K562 (cell line): ENCODE results near the gene FANCC. TPM values are rescaled to one million over a fixed set of nuclear protein-coding genes. Genes with fewer than 3 reads are reported as not detected.

Experiments used
- ARID1B ChIP-seq: fragments of 450-650 bp; IDR thresholded peaks from 2 replicates; pipeline ENCODE4 v1.6.1; 2016; ENCODE audit warnings: antibody characterized with exemption, mild to moderate bottlenecking, inconsistent platforms
- HDGF ChIP-seq: fragments of 450-650 bp; IDR thresholded peaks from 2 replicates; pipeline ENCODE4 v1.6.1; 2016
- MEF2A ChIP-seq: IDR thresholded peaks from 2 replicates; pipeline ENCODE4 v1.6.1; 2011; ENCODE audit warnings: low read depth, mild to moderate bottlenecking, low read length, moderate library complexity; ENCODE audit not compliant: control insufficient read depth
- MGA ChIP-seq: fragments of 450-650 bp; IDR thresholded peaks from 2 replicates; pipeline ENCODE4 v1.6.1; 2016; ENCODE audit warnings: mild to moderate bottlenecking, moderate library complexity
- MNT ChIP-seq, 2 experiments: fragments of 450-650 bp; conservative IDR thresholded peaks; 2 replicates each; pipeline ENCODE4 v1.6.1; 2017; ENCODE audit warnings: mild to moderate bottlenecking in 2 of 2, moderate library complexity in 2 of 2
- MXI1 ChIP-seq: IDR thresholded peaks from 2 replicates; pipeline ENCODE4 v1.6.1; 2011; ENCODE audit warnings: low read depth, mild to moderate bottlenecking, improper control_type of control experiment, low read length
- NCOA1 ChIP-seq: fragments of 450-650 bp; IDR thresholded peaks from 2 replicates; pipeline ENCODE4 v1.6.1; 2016; ENCODE audit warnings: low read depth
- RERE ChIP-seq: sonication (generic); formaldehyde crosslinking; IDR thresholded peaks from 2 replicates; pipeline ENCODE4 v1.8.0; 2023; ENCODE audit warnings: missing genetic modification reagents, mild to moderate bottlenecking, borderline replicate concordance
- polyA plus RNA-seq, 8 experiments: library from polyadenylated mRNA; depleted of rRNA in 4 of 8; stranded (reverse) in 5 of 8; unstranded in 3 of 8; fragments of >200 nt; fragmentation: Nextera tagmentation in 2 of 8; fragmentation: Illumina TruSeq in 1 of 8; extraction: Ambion mirVana in 2 of 8; extraction: Trizol in 1 of 8; gene quantifications; 2 replicates each; pipeline versions ENCODE4 v1.2.1 to v1.2.3, GENCODE V29; 2011 to 2014; ENCODE audit warnings: inconsistent platforms in 1 of 8, missing spikeins in 1 of 8
- total RNA-seq, 7 experiments: library from RNA; depleted of rRNA in 6 of 7; stranded (reverse); fragments of >200 nt in 6 of 7; fragmentation: Illumina TruSeq in 2 of 7; extraction: Trizol in 2 of 7; gene quantifications; 2 replicates each; pipeline versions ENCODE4 v1.2.1 to v1.2.3, GENCODE V29; 2011 to 2021; ENCODE audit warnings: low replicate concordance in 1 of 7

The FANCC gene
- total and polyA plus RNA-seq, 9 of the 15 experiments (the other 6 are each of a cell fraction or from before 2014, with no cell fraction given), result 4.6 to 18.4 (median 14.2) TPM

- 0 out of 2 replicates have a peak, but pooled peaks have one; percentile 7 for TF ChIP-seq ARID1B
- TF ChIP-seq MXI1, result no peak
- TF ChIP-seq NCOA1, result no peak
- peak; percentile 92 for TF ChIP-seq MGA
- peak; percentile 86 for TF ChIP-seq MNT (conservative IDR thresholded peaks at IDR 0.05)
- no peak for TF ChIP-seq RERE (CRISPR knock-in tag)
- TF ChIP-seq HDGF, result no peak
- no peak for TF ChIP-seq MEF2A
These were observed at the start of gene FANCC (continued) for GRCh38 chr9:95317119-95317892.
